Gastroesophageal sphincter (tissue), 3 donors: ENCODE results near the gene LEPROT.

Experiments used
- CTCF ChIP-seq, 4 experiments: fragments of 200-600 bp in 2 of 4; fragments of 450-650 bp in 2 of 4; sonication (generic) in 1 of 4; IDR thresholded peaks; one replicate each; pipeline ENCODE4 v1.5.1; 2017 to 2019; ENCODE audit warnings: antibody characterized with exemption in 4 of 4, mild to moderate bottlenecking in 2 of 4, moderate library complexity in 2 of 4
- POLR2A ChIP-seq, 2 donors: fragments of 450-650 bp; IDR thresholded peaks; one replicate each; pipeline ENCODE4 v1.6.1; 2017; ENCODE audit warnings: antibody characterized with exemption in 2 of 2, mild to moderate bottlenecking in 2 of 2, moderate library complexity in 1 of 2

GRCh38 chr1:65425006-65425405 is 4.5 kb downstream of the LEPROT start:
- no peak for TF ChIP-seq CTCF (IDR thresholded peaks at IDR 0.05)
- no peak for TF ChIP-seq POLR2A (IDR thresholded peaks at IDR 0.05)
